Activated CD4-positive, alpha-beta T cell treated with anti-CD3 and anti-CD28 coated beads, Interleukin-10, Interleukin-2, amounts not matched to agents 100 ng/mL and 50 ng/mL, durations not matched to agents 16 hours and 8 hours (primary cell): ENCODE measurements around the gene MYADM.

Experiments used
- DNase-seq: peaks from one replicate; pipeline ENCODE4 v3.0.0-alpha.2; 2020

The MYADM gene

DNA sequence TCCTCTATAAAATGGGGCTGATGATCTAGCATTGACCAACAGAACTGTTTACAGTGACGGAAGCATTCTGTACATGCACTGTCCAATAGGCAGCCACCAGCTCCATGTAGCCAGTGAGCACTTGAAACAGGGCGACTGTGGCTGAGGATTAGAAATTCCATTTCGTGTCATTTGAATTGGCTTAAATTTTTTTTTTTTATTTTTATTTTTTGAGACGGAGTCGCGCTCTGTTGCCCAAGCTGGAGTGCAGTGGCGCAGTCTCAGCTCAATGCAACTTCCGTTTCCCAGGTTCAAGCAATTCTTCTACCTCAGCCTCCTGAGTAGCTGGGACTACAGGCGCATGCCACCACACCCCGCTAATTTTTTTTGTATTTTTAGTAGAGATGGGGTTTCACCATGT lies 17.4 kb downstream of the MYADM start:
- no peak for DNase-seq

DNA sequence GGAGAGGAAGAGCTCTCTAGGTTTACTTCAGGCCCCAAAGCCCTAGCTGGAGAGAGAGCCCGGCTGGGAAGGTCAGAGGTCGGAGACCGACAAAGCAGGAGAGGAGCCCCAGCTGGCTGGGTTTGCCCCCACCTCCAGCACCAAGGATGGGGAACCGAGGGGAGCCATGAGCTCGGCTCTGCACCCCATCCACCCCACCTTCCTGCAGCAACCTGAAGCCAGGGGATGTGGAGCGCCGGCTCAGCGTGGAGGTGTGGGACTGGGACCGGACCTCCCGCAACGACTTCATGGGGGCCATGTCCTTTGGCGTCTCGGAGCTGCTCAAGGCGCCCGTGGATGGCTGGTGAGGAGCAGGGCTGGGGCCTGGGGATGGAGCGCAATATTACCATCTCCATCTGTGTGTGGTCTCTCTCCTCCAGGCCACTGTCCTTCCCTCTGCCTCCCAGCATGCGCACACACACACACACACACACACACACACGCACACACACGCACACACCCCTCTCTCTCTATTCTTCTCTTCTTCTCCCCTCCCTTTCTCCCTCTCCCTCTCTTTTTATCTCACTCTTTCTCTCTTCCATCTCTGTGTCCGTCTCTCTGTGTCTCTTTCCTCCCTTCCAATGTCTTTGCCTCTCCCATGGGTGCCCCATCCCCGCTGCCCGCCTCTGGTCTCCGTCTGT lies 24.8 kb downstream of the MYADM start:
- DNase-seq = no peak

GRCh38 chr19:53892981-53893325 lies 25.3 kb downstream of the MYADM start:
- no peak for DNase-seq

GRCh38 chr19:53894707-53895106 lies 27.0 kb downstream of the MYADM start:
- no peak for DNase-seq

GRCh38 chr19:53896682-53897081 lies 29.0 kb downstream of the MYADM start:
- DNase-seq = no peak

- DNase-seq = no peak
These were observed 29.8 kb downstream of the MYADM start for GRCh38 chr19:53897459-53897858.

GRCh38 chr19:53898166-53898565 lies 30.5 kb downstream of the MYADM start:
- DNase-seq = no peak

DNA sequence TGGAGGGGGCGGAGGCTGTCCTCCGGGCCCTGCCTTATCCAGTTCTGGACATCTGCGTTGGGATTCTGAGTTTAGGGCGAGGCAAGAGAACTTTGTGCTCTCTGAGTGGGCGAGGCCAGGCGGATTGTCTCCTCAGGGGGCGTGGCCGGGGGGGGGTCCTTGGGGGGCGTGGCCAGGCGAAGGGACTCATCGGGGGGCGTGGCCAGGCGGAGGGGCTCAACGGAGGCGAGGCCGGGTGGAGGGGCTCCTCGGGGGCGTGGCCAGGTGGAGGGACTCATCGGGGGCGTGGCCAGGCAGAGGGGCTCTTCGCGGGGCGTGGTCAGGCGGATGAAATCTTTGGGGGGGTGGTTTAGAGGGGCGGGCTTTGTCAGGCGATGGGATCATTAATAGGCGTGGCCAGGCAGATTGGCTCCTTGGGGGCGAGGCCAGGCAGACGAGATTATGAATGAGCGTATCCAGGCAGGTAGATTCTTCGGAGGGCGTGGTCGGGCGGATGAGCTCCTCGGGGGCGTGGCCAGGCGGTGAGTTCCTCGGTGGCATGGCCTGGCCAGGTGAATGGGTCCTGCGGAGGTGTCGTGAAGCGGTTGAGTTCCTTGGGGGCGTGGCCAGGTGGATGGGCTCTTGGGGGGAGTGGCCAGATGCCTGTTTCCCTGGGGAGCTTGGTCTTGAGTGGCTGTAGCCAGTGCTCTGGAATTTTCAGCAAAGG lies 31.1 kb downstream of the MYADM start:
- DNase-seq = no peak

DNA sequence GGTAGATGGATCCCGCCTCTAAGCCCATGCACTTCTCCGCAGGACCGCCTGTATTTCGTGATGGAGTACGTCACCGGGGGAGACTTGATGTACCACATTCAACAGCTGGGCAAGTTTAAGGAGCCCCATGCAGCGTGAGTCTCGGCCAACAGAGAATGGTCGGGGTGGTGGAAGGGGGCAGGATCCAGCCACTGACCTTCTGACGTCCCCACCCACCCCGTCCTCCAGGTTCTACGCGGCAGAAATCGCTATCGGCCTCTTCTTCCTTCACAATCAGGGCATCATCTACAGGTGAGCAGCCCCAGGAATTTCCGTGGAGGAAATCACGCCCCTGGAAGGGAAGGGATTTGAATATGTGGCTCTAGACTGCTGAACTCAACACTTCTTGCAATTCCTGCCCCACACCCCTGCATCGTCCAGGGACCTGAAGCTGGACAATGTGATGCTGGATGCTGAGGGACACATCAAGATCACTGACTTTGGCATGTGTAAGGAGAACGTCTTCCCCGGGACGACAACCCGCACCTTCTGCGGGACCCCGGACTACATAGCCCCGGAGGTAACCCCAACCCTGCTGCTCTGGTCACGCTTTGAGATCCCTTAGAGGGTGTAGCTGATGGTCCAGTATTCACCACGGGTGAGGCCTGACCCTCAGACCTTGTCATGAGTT lies 32.6 kb downstream of the MYADM start:
- DNase-seq = no peak

GRCh38 chr19:53903055-53903680 lies 35.5 kb downstream of the MYADM start:
- DNase-seq = peak; percentile 38

GRCh38 chr19:53904909-53905308 lies 37.2 kb downstream of the MYADM start:
- no peak for DNase-seq

GRCh38 chr19:53905787-53906186 lies 38.1 kb downstream of the MYADM start:
- no peak for DNase-seq

GRCh38 chr19:53906211-53907192 lies 38.8 kb downstream of the MYADM start:
- peak; percentile 68 for DNase-seq

- DNase-seq = no peak
These were observed 39.5 kb downstream of the MYADM start for GRCh38 chr19:53907193-53907581.

DNA sequence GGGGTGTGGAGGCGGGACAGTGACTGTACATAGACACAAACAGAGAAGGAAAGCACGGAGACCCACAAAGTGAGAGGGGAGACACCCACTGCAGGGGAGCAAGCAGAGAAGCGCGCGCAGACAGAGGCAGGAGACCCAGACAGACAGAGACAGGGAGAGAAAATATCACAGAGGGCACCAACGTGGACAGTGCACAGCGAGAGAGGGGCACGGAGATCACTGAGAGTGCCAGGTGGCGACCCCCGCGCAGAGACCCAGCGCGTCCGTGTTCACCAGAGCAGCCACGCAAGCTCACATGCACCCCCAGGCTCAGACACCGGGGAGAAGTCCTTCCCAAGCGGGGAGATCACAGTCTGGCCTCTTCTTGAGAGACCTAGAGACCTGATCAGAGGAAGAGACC lies 40.0 kb downstream of the MYADM start:
- DNase-seq = no peak

- peak; percentile 79 for DNase-seq
These were observed 40.6 kb downstream of the MYADM start for GRCh38 chr19:53908106-53908934.

DNA sequence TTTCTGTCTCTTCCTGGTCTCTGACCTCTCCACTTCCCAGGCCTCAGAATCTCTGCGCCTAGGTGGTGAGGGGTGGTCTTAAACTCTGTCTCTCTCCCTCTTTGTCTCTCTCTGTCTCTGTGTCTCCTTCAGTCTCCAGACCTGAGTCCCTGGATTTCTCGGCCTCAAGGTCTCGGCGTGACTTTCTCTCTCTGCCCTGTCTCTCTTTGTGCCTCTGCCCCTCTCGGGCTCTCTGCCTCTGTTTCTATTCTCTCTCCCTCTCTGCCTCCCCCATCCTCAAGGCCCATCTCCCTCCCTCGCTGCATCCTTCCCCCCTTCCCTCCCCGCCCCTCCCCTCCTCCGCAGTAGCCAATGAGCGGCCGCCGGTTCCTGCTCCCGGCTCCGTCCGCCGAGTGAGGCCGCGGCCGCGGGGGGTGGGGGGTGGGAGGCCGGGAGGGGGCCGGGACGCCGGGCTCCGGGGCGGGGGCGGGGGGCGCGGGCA lies 41.3 kb downstream of the MYADM start, which contains the start of gene CACNG7:
CACNG7 (plus strand) TSS at position 344 of the 481 bp plus-strand sequence. CDS start 3,554 bp downstream, outside the sequence.
- no peak for DNase-seq

DNA sequence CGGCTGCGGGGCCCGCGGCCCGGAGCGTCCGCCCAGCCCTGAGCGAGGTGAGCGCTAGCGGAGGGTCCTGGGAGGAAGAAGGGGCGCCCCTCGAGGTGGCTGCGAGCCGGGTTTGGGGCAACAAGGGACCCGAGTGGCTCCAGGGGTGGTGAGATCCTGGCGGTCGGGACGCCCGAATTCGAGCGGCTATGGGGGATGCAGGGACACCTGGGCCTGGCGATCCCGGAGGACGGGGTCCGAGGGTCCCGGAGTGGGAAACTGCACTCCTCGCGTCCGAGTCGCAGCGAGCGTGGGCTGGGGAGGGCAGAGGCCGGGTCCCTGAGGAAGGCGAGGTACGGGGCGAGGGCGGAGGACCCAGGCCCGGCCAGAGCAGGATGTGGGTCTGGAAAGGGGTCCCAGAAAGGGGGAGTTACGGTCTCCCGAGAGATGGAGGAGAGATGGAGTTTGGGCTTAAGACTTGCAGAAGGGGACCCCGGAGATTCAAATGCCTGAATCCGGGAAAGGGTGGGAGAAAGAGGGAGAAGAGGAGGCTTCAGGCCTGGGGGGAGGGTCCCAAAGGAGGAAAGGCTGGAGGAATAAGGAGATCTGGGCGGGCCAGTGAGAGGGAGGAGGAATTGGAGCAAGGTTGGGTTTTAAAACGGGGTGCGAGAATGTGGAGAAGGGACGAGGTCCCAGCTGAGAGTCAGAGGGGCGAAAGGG lies 41.9 kb downstream of the MYADM start:
- no peak for DNase-seq

GRCh38 chr19:53910170-53910518 lies 42.5 kb downstream of the MYADM start:
- no peak for DNase-seq

- DNase-seq = peak; percentile 18
These were observed 45.0 kb downstream of the MYADM start for GRCh38 chr19:53912653-53913052.

- no peak for DNase-seq
These were observed 47.3 kb downstream of the MYADM start for GRCh38 chr19:53915000-53915399.
